A673 (cell line): ENCODE measurements around the gene LURAP1L. TPM values are rescaled to one million over a fixed set of nuclear protein-coding genes. Genes with fewer than 3 reads are reported as not detected.

ENCODE experiments used
- BruUV-seq: library from RNA; stranded (reverse); fragments of 400-500 nt; replicated peaks from 2 replicates; lab custom pipeline; 2021; lab: Mats Ljungman, UMichigan
- CTCF ChIA-PET: fragments of 300-600 bp; sonication (Branson Sonifier 250); formaldehyde crosslinking; loops from one replicate; lab custom pipeline; 2022; ENCODE audit warnings: antibody characterized with exemption; lab: Charles Lee
- POLR2A ChIA-PET: fragments of 300-600 bp; sonication (Branson Sonifier 250); formaldehyde crosslinking; loops from one replicate; lab custom pipeline; 2022; ENCODE audit warnings: antibody characterized with exemption; ENCODE audit not compliant: low non-redundant PET; lab: Charles Lee
- DNase-seq: peaks from one replicate; pipeline ENCODE4 v3.0.0-alpha.2; 2015; ENCODE audit warnings: low spot score
- H3K27ac ChIP-seq: fragments of 200-600 bp; sonication (generic); 2 replicates; pipeline ENCODE4 v1.5.1; 2016; ENCODE audit warnings: mixed run types, low read depth, mild to moderate bottlenecking, mixed read lengths, antibody characterized with exemption, low read length; ENCODE audit not compliant: poor library complexity, severe bottlenecking
- H3K27me3 ChIP-seq: fragments of 200-600 bp; sonication (generic); replicated peaks from 2 replicates; pipeline ENCODE4 v1.6.1; 2017; ENCODE audit warnings: mixed run types, low read depth, mild to moderate bottlenecking, mixed read lengths, antibody characterized with exemption, low read length; ENCODE audit not compliant: insufficient read depth, poor library complexity
- H3K36me3 ChIP-seq: fragments of 200-600 bp; sonication (generic); 2 replicates; pipeline ENCODE4 v1.6.1; 2016; ENCODE audit warnings: mixed run types, mild to moderate bottlenecking, mixed read lengths, antibody characterized with exemption, low read length; ENCODE audit not compliant: insufficient read depth, poor library complexity, severe bottlenecking
- H3K4me1 ChIP-seq: fragments of 200-600 bp; sonication (generic); 2 replicates; pipeline ENCODE4 v1.6.1; 2017; ENCODE audit warnings: mixed run types, mild to moderate bottlenecking, mixed read lengths, antibody characterized with exemption, low read length; ENCODE audit not compliant: insufficient read depth, poor library complexity, severe bottlenecking
- H3K4me3 ChIP-seq: fragments of 200-600 bp; sonication (generic); 2 replicates; pipeline ENCODE4 v1.5.1; 2016; ENCODE audit warnings: low read depth, mixed run types, mild to moderate bottlenecking, mixed read lengths, low read length; ENCODE audit not compliant: poor library complexity, severe bottlenecking
- H3K9me3 ChIP-seq: fragments of 200-600 bp; sonication (generic); 2 replicates; pipeline ENCODE4 v1.6.1; 2016; ENCODE audit warnings: mixed run types, low read depth, mild to moderate bottlenecking, mixed read lengths, antibody characterized with exemption, low read length; ENCODE audit not compliant: poor library complexity, severe bottlenecking
- EZH2 ChIP-seq: fragments of 200-600 bp; sonication (generic); IDR thresholded peaks from 2 replicates; pipeline ENCODE4 v1.6.1; 2017; ENCODE audit warnings: borderline replicate concordance, low read depth, mild to moderate bottlenecking, mixed read lengths, antibody characterized with exemption, low read length; ENCODE audit not compliant: poor library complexity, severe bottlenecking
- intact Hi-C: fragments of 100-400 bp; cut with micrococcal nuclease; formaldehyde crosslinking; loops from one replicate; pipeline ENCODE4 v1.10.0; 2022; ENCODE audit not compliant: unreplicated experiment
- total RNA-seq: library from RNA; stranded (reverse); gene quantifications from 2 replicates; pipeline ENCODE4 v1.2.3, GENCODE V29; 2021
- TF ChIP-seq, protein P1 (sequence below): fragments of 300-800, 200-600 bp; sonication (generic); conservative IDR thresholded peaks from 2 replicates; pipeline ENCODE4 v1.5.1; 2017; ENCODE audit warnings: low read depth, mild to moderate bottlenecking, antibody characterized with exemption, low read length, moderate library complexity, mixed read lengths

LURAP1L gene
- total RNA-seq, 1 experiment from 2014 or later = 0.60 TPM

DNA sequence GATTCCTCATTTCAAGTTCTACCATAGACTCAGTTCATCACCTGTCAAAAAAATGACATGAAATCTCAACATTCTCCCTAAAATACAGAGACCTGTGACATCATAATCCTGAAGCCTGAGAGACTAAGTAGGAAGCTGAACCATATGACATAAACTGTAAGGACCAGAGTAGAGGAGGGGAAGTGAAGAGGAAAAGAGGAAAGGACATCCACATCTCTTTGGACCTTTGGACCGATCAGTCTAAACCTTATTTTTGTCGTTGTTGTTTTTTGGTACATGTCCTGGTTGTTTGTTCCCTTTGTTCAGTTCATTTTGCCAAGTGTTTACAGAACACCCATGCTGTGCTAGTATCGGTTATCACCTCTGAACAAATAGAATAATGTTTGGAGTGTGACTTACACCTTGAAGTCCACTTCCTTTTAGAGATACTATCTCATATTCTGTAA lies 41.9 kb downstream of the LURAP1L start:
- TF ChIP-seq, protein P1, sequence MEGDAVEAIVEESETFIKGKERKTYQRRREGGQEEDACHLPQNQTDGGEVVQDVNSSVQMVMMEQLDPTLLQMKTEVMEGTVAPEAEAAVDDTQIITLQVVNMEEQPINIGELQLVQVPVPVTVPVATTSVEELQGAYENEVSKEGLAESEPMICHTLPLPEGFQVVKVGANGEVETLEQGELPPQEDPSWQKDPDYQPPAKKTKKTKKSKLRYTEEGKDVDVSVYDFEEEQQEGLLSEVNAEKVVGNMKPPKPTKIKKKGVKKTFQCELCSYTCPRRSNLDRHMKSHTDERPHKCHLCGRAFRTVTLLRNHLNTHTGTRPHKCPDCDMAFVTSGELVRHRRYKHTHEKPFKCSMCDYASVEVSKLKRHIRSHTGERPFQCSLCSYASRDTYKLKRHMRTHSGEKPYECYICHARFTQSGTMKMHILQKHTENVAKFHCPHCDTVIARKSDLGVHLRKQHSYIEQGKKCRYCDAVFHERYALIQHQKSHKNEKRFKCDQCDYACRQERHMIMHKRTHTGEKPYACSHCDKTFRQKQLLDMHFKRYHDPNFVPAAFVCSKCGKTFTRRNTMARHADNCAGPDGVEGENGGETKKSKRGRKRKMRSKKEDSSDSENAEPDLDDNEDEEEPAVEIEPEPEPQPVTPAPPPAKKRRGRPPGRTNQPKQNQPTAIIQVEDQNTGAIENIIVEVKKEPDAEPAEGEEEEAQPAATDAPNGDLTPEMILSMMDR = no peak
- TF ChIP-seq EZH2 = no peak
- Histone ChIP-seq H3K4me1 (peaks cover 34% of the 10 kb centered on the region), H3K9me3 (no peaks in the 10 kb centered on the region), H3K27me3 (no peaks in the 10 kb centered on the region), H3K27ac (no peak overlapping the region), H3K36me3 (no peaks in the 10 kb centered on the region), H3K4me3 (no peak overlapping the region)
- no TSS peak for BruUV-seq
- CTCF ChIA-PET = no interaction called here
- DNase-seq = no peak
- intact Hi-C loops = loop anchor here (5.0 kb wide), 1 partner anchor 94 kb away; no protein-coding TSS in a partner anchor
- POLR2A ChIA-PET = no interaction called here

- no peaks in the 10 kb centered on the region for H3K36me3 ChIP-seq
- no peak overlapping the region for H3K27ac ChIP-seq
- H3K9me3 ChIP-seq = no peaks in the 10 kb centered on the region
- H3K4me1 ChIP-seq = peaks cover 33% of the 10 kb centered on the region
- no peak for TF ChIP-seq EZH2
- TF ChIP-seq, protein P1 = no peak
- intact Hi-C loops = loop anchor here (5.0 kb wide), 1 partner anchor 95 kb away; no protein-coding TSS in a partner anchor
- ChIA-PET POLR2A (no interaction called here), CTCF (no interaction called here)
- no TSS peak for BruUV-seq
- H3K27me3 ChIP-seq = no peaks in the 10 kb centered on the region
- DNase-seq = no peak
- no peak overlapping the region for H3K4me3 ChIP-seq
Observed at GRCh38 chr9:12817702-12818101, 42.9 kb downstream of the LURAP1L start.

GRCh38 chr9:12818431-12819000 lies 43.7 kb downstream of the LURAP1L start:
- intact Hi-C loops = loop anchor here (5.0 kb wide), 1 partner anchor 96 kb away; no protein-coding TSS in a partner anchor

More at GRCh38 chr9:12818431-12819000, 43.7 kb downstream of the LURAP1L start:
- no peaks in the 10 kb centered on the region for H3K27me3 ChIP-seq
- peaks cover 26% of the 10 kb centered on the region for H3K4me1 ChIP-seq
- ChIA-PET CTCF (no interaction called here), POLR2A (no interaction called here)
- H3K27ac ChIP-seq = no peak overlapping the region
- TF ChIP-seq EZH2 = no peak
- no peaks in the 10 kb centered on the region for H3K9me3 ChIP-seq
- DNase-seq = no peak
- no peaks in the 10 kb centered on the region for H3K36me3 ChIP-seq
- H3K4me3 ChIP-seq = no peak overlapping the region
- BruUV-seq = no TSS peak
